ENCODE measurements around the gene PPP6R3. TPM values are rescaled to one million over a fixed set of nuclear protein-coding genes. Genes with fewer than 3 reads are reported as not detected.

The PPP6R3 gene
- total RNA-seq, 1 experiment from 2014 or later: 163 TPM

- H3K27ac ChIP-seq (ENCODE audit: low read length): no peak overlapping the region
- no peak for DNase-seq (ENCODE audit: low read depth, low spot score)
- ChIA-PET POLR2A (no interaction called here), CTCF (no interaction called here)
- in situ Hi-C loops (cut with HindIII; ENCODE audit: low pct_unique_long_range_greater_than_20kb, low sequenced_read_pairs) (no loop called here), intact Hi-C loops (cut with micrococcal nuclease; ENCODE audit: unreplicated experiment) (no loop called here)
- BruUV-seq (replicated peaks): no TSS peak
- no peak for TF ChIP-seq TCF7L2 (IDR thresholded peaks at IDR 0.05; ENCODE audit: low read depth, low read length)
- no peak for TF ChIP-seq REST (IDR thresholded peaks at IDR 0.05; ENCODE audit: insufficient read depth in 1 of 2, low read depth in 2 of 2, low read length in 1 of 2)
- TF ChIP-seq POLR2AphosphoS5 (IDR thresholded peaks at IDR 0.05; ENCODE audit: low read depth, low read length): no peak
- no peak for TF ChIP-seq CTCF (IDR thresholded peaks at IDR 0.05)
- TF ChIP-seq SIN3A (IDR thresholded peaks at IDR 0.05; ENCODE audit: borderline replicate concordance, insufficient read depth, low read depth, low read length): no peak
- no peak for ATAC-seq
- 0 out of 2 replicates have a peak, but pooled peaks cover 4% of the 10 kb centered on the region for H3K4me1 ChIP-seq (ENCODE audit: control insufficient read depth, insufficient read depth, low read length)
- no peaks in the 10 kb centered on the region for H3K36me3 ChIP-seq (ENCODE audit: control insufficient read depth, insufficient read depth, low read length)
- peaks cover 3% of the 10 kb centered on the region; the same call in 1 of the 2 replicates for H3K9me3 ChIP-seq (ENCODE audit: control insufficient read depth, insufficient read depth, low read depth, low read length)
- no peak overlapping the region for H3K4me3 ChIP-seq (ENCODE audit: low read depth in 2 of 2, low read length in 2 of 2)
- H3K27me3 ChIP-seq (ENCODE audit: control insufficient read depth, insufficient read depth, low read length): no peaks in the 10 kb centered on the region; the same call in 1 of the 2 replicates
These were observed 191.6 kb downstream of the PPP6R3 start for GRCh38 chr11:68651985-68652682.

DNA sequence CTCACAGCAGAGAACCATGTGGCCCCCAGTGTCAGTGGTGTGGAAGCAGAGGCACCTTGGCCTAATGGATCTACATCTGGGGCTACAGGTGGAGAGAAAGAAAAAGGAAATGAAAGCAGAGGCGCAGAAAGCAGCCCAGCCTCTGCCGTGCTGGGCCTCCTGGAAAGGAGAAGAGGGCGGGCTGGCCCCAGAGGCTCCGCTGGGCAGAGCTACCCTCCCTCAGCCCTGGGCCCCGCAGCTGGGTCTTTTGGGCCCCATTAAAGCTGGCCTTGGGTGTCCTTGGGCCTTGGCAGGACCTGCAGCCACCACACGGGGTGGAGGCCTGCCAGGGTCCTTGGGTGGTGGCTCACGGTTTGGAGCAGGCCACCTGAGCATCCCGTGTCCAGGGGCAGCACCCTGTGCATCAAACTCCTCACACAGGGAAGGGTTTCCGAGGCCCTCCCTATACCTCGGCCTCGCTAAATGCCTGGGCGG is 192.2 kb downstream of the PPP6R3 start:
- H3K36me3 ChIP-seq (ENCODE audit: control insufficient read depth, insufficient read depth, low read length): no peaks in the 10 kb centered on the region
- CTCF ChIA-PET: interaction anchor here (0.8 kb wide), 1 partner anchor 20 kb away, joined by 3 read pairs; no protein-coding TSS in a partner anchor
- intact Hi-C loops (cut with micrococcal nuclease; ENCODE audit: unreplicated experiment): no loop called here
- POLR2A ChIA-PET: no interaction called here
- H3K4me1 ChIP-seq (ENCODE audit: control insufficient read depth, insufficient read depth, low read length): 0 out of 2 replicates have a peak, but pooled peaks cover 4% of the 10 kb centered on the region
- TF ChIP-seq REST (IDR thresholded peaks at IDR 0.05; ENCODE audit: insufficient read depth in 1 of 2, low read depth in 2 of 2, low read length in 1 of 2) (no peak), POLR2AphosphoS5 (IDR thresholded peaks at IDR 0.05; ENCODE audit: low read depth, low read length) (no peak), SIN3A (IDR thresholded peaks at IDR 0.05; ENCODE audit: borderline replicate concordance, insufficient read depth, low read depth, low read length) (no peak), CTCF (IDR thresholded peaks at IDR 0.05) (no peak), TCF7L2 (IDR thresholded peaks at IDR 0.05; ENCODE audit: low read depth, low read length) (no peak)
- no peak overlapping the region for H3K27ac ChIP-seq (ENCODE audit: low read length)
- no peaks in the 10 kb centered on the region for H3K9me3 ChIP-seq (ENCODE audit: control insufficient read depth, insufficient read depth, low read depth, low read length)
- BruUV-seq (replicated peaks): no TSS peak
- no peak for DNase-seq (ENCODE audit: low read depth, low spot score)
- in situ Hi-C loops (cut with HindIII; ENCODE audit: low pct_unique_long_range_greater_than_20kb, low sequenced_read_pairs): no loop called here
- no peak overlapping the region for H3K4me3 ChIP-seq (ENCODE audit: low read depth in 2 of 2, low read length in 2 of 2)
- no peak for ATAC-seq
- no peaks in the 10 kb centered on the region; the same call in 1 of the 2 replicates for H3K27me3 ChIP-seq (ENCODE audit: control insufficient read depth, insufficient read depth, low read length)

Measured in Panc1 (cell line).